Measurements from ENCODE around the gene RHOU.
"Not testable (repeated sequence)": the region's sequence is repeated elsewhere in the genome, so short reads cannot be mapped to it uniquely, and the experiment has no call there.

Gene RHOU

DNA sequence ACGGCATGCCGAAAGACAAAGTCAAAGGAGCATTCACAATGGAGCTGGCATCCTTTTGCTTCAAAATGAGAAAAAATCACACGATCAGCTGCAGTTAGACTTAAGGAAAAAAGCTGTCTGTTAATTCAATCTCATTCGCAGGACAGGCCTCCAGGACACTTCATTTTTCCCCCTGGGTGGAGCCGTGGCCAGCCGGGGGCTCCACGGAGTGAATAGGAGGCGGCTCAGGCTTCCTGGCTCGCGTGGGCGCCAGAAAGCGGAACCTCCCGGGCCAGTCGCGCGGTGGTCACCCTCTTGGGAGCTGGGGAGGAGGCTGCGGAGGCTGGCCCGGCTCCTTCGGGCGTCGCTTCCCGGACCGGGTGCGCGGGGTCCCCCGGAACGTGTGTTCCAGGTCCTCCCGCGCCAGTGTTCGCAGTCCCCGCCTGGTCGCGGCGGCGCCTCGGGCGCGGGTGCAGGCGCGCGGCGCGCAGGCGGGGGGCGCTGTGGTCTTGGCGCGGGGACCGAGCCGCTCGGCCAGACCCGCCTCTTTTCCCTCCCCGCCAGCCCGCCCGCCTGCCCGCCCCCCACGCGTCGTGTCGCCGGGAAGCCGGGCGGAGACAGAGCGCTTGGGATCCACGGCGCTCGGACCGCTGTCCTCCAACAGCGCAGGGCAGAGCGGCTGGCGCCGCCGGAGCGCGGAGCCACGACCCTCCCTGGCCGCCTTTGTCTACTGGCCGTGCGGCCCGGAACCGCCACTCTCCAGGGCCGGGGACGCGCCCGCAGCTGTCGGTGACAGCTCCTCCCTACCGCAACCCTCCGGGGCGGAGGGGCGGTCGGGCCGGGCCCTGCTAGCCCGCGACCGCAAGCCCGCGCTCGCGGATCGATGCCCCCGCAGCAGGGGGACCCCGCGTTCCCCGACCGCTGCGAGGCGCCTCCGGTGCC, at the start of gene RHOU:
TSS of gene RHOU (plus strand) at position 599 of the 921 bp plus-strand sequence. CDS start at position 863, 264 bp downstream.
- DNase-seq (ENCODE audit: low read depth in 2 of 2): peak; percentile 47 to 52

DNA sequence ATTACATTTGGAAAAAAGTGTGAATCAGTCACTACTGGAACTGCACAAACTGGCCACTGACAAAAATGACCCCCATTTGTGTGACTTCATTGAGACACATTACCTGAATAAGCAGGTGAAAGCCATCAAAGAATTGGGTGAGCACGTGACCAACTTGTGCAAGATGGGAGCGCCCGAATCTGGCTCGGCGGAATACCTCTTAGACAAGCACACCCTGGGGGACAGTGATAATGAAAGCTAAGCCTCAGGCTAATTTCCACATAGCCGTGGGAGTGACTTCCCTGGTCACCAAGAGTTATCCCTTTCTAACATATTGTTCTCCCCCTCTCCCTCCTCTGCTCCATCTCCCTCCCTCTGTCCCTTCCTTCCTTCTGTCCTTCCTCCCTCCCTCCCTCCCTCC, 47.7 kb upstream of the RHOU start:
- DNase-seq (ENCODE audit: low read depth in 2 of 2): no peak

DNA sequence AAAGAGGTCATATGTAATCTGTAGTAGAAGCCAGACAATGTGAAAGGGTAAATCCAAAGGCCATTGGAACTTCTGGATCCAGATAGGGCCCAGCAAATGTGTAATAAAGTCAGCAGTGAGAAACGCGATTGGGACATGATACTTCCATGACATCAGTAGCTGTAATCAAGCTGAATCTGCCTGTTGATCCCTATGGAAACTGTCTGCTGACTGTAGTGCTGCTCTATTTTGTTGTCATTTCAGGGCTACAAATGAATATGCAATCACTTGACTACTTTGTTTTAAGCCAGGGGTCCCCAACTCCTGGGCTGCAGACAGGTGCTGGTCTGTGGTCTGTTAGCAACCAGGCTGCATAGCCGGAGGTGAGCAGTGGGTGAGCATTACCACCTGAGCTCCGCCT, 46.0 kb upstream of the RHOU start:
- no peak for DNase-seq (ENCODE audit: low read depth in 2 of 2)

DNA sequence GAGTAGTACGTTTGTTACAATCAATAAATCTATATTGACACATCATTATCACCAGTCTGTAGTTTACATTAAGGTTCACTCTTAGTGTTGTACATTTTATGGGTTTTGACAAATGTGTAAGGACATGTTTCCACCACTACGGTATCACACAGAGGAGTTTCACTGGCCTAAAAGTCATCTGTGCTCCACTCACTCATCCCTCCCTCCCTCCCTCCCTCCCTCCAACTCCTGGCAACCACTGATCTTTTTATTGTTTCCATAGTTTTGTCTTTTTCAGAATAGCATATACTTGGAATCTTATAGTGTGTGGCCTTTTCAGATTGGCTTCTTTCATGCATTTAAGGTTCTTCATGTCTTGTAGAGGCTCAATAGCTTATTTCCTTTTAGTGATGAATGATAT, 44.1 kb upstream of the RHOU start:
- DNase-seq (ENCODE audit: low read depth in 2 of 2): no peak

GRCh38 chr1:228691926-228692325, 43.4 kb upstream of the RHOU start:
- no peak for DNase-seq (ENCODE audit: low read depth in 2 of 2)

GRCh38 chr1:228694447-228694846, 40.8 kb upstream of the RHOU start:
- not testable (repeated sequence) for DNase-seq (ENCODE audit: low read depth in 2 of 2)

DNA sequence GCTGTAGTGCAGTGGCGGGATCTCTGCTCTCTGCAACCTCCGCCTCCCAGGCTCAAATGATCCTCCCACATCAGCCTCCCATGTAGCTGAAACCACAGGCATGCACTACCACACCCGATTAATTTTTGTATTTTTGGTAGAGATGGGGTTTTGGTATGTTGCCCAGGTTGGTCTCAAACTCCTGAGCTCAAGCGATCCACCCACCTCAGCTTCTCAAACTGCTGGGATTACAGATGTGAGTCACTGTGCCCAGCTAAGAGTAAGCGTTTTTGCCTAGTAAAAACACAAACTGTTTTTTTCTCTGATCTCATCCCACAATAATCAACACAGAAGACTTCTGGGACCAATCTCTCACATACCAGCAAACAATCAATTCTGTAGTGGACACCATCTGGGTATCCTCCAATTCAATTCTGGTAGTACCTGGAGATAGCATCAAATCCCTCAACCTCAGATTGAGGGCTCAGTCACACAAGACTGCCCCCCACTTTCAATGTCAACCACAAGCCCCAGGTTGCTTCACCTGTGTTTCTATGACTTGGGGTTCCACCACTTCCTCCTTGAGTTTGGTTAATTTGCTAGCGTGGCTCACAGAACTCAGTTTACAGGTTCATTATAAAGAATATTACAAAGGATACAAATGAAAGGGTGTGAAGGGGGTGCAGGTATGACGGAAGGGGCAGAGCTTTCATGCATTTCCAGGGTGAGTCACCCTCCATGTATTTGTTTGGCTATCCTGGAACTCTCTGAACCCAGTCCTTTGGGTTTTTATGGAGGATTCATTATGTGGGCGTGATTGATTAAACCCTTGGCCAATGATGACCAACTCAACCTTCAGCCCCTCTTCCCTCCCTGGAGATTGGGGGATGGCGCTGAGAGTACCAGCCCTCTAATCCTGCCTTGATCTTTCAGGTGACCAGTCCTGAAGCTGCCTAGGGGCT, 40.0 kb upstream of the RHOU start:
- DNase-seq (ENCODE audit: low read depth in 2 of 2): no peak

DNA sequence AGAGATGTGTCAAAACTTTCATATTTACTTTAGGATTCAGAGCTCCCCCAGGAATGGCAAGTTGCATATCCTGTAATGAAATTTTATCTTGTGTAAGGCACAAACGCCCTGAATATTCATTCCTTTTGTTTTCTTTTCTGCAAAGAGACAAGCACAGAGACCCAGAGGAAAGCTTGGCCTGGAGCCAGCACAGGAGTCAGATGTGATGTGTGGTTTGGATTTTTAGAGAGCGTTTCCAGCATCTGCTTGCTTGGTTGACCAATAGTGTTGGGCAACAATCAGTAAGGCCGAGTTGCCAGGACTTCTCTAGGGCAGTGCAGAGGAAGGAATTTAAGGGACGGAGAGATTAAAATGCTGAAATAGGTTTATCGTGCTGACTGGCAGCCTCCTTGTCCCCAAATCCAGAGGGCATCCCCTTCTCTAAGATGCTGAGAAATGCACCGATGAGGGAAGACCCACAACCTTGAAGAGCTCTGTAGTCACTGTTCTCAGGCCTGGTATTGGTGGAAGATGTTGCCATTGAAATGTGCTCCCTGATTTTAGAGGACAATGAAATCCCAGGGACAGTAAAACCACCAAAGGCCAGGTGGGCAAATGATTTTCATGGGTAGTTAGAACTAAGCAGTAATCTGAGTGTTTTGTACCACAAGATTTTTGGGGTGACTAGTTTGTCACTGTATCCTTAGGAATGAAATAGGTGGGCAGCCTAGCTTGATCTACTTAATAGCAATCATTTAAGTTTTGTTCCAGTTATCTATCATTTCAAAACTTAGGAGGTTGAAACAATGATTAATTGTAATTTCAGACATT, 37.9 kb upstream of the RHOU start:
- DNase-seq (ENCODE audit: low read depth in 2 of 2): no peak

DNA sequence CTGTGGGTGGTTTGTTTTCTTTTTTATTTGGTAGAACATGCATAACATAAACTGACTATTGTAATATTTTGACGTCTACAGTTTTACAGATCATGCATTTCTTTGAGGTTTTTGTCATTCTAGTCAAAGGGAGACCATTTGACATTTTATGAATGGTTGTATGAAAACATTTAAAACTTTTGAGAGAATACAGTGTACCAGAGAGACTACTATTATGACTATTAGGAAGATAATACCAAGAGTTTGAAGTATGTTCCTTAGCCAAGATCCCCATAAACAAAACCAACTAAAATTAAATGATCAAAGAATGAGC, 37.3 kb upstream of the RHOU start:
- DNase-seq (ENCODE audit: low read depth in 2 of 2): no peak

DNA sequence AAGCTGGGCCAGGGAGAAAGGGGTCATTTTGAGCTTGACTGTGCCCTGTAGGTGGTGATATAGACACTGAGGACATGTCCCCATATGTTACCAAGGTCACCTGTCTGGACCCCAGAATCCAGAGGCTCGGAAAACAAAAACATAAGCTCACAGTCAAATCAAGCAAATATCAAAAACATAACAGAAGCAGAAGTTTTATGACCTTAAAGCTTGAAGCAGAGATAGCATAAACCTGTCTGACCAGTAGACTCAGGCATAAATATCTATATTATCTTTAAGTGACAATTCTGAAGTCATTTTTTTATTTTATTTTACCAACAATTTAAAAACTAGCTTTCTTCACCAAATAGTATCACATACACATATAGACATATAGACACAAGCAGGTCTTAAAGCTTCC, 32.8 kb upstream of the RHOU start:
- DNase-seq (ENCODE audit: low read depth in 2 of 2): no peak

DNA sequence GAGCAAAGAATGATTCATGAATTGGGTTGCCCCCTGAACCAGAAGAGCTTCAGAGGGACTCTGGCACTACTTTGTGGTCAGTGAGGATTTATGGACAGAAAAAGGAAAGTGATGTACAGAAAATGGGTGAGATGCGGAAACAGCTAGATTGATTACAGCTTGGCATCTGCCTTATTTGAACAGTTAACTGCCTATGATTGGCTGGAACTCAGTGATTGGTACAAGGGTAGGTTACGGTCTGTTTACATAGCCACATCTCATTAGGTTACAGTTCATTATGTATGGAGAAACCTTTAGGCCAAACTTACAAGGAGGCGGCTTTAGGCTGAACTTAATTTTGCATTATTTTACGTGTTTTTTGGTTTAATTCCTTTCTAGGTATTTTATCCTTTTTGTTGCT, 29.0 kb upstream of the RHOU start:
- DNase-seq (ENCODE audit: low read depth in 2 of 2): no peak

- no peak for DNase-seq (ENCODE audit: low read depth in 2 of 2)
These were observed 18.2 kb upstream of the RHOU start for GRCh38 chr1:228717081-228717480.

- no peak for DNase-seq (ENCODE audit: low read depth in 2 of 2)
These were observed 13.9 kb upstream of the RHOU start for GRCh38 chr1:228721407-228721806.

DNA sequence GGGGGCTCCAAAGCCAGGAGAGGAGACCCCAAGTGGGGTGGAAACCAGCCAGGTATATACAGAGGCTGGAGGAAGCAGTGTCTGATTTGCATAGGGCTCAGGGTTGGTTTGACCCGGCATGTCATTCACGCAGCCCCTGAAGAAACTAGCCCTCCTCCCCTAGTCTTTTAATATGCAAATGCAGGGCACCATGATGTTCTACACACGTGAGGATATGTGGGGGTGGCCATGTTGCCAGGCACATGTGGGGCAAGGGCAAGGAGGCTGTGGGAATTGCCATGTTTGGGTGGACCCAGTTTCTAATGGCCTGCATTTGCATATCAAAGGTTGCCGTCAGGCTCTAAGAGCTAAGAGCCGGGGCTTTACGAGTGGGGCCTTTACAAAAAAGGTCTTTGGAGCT, 12.0 kb upstream of the RHOU start:
- no peak for DNase-seq (ENCODE audit: low read depth in 2 of 2)

DNA sequence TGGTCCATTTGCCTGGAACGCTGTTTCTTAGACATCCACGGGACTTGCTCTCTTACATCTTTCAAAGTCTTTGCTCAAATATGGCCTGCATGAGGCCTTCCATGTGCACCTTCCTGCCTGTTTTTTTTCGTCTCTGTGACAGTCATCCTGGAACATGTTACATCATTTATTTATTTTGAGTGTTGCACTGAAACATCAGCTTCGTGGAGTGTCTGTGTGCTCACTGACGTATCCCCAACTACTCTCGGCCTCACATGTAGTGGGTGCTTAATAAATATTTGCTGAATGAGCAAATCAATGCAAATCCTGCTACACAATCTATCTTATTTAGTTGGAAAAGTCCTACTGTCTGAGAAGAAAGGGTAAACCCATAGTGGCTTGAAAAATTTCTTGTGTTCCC, 11.4 kb upstream of the RHOU start:
- no peak for DNase-seq (ENCODE audit: low read depth in 2 of 2)

- DNase-seq (ENCODE audit: low read depth in 2 of 2): no peak
These were observed 10.1 kb upstream of the RHOU start for GRCh38 chr1:228725178-228725577.

GRCh38 chr1:228727681-228728171, 7.6 kb upstream of the RHOU start:
- no peak for DNase-seq (ENCODE audit: low read depth in 2 of 2)

- no peak for DNase-seq (ENCODE audit: low read depth in 2 of 2)
These were observed 2.9 kb upstream of the RHOU start for GRCh38 chr1:228732426-228732825.

GRCh38 chr1:228733576-228733975, 1.7 kb upstream of the RHOU start:
- no peak for DNase-seq (ENCODE audit: low read depth in 2 of 2)

DNA sequence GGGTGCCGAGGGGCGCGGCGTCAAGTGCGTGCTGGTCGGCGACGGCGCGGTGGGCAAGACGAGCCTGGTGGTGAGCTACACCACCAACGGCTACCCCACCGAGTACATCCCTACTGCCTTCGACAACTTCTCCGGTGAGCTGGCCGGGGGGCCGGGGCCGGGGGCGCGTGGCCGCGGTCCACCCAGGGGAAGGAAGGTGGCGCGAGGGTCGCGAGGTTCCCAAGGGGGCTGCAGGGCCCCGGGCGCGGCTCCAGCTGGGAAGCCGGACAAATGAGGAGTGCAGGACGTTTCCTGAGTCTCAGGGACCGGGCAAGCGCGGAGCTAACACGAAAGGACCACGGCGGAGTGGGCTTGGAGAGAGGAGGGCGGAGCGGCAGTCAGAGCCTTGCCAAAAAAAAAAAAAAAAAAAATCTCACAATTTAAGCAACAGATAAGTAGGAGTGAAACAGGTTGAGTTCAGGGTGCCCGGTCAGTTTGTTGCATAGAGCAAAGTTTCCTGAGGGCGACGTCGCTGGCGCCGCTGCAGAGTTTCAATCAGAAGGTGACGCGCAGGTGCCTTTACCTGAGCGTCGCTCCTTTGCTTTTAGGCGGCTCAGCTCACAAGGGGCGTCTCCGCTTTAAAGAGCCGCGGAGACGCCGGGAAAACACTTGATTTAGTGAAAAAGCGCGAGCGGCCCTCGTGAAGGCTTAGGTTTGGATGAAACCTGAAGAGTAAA, 750 bp downstream of the RHOU start:
- DNase-seq (ENCODE audit: low read depth in 2 of 2): no peak

DNA sequence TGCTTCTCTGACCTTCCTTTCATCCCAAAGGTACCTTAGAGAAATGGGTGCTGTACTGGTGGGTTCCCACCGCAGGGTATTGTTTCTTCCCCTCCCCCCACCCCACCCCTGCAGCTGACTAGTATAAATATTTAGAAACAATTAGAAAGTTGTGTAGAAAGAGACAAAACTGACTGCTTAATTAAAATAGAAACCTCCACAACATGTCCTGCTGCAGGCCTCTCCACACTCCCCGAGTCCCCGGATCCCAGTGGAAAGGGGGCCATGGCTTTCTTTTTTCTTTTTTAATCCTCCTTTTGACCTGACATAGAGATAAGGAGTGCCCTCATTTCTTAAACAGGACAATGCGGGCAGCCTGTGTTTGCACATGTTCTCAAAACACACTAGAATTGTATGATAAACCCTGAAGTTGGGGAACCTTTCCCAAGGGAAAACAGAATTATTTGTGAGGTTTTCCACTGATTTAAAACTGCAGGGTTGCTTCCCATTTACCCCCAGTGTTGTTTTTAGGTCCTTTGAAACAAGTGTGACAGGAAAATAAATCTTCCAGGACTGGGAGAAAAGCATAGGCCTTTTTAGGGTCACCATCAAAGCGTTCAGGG, 1.7 kb downstream of the RHOU start:
- no peak for DNase-seq (ENCODE audit: low read depth in 2 of 2)
